DOHH2 (cell line): ENCODE results near the gene PPP1R14C.

Source experiments
- H3F3A ChIP-seq: fragments of 200-600 bp; sonication (generic), shearing (Covaris generic); 2 replicates; pipeline ENCODE4 v1.6.0; 2016; ENCODE audit warnings: antibody characterized with exemption, mild to moderate bottlenecking; ENCODE audit not compliant: control insufficient read depth, insufficient read depth
- H3K27ac ChIP-seq: fragments of 200-600 bp; sonication (generic); 2 replicates; pipeline ENCODE4 v1.5.1; 2014; ENCODE audit warnings: low read depth, mild to moderate bottlenecking, low read length, moderate library complexity
- H3K27me3 ChIP-seq: fragments of 200-600 bp; sonication (generic); 2 replicates; pipeline ENCODE4 v1.6.1; 2014; ENCODE audit warnings: mild to moderate bottlenecking, low read length, mixed read lengths; ENCODE audit not compliant: control insufficient read depth
- H3K36me3 ChIP-seq: fragments of 200-600 bp; sonication (generic); 2 replicates; pipeline ENCODE4 v1.6.1; 2014; ENCODE audit warnings: mild to moderate bottlenecking, low read length, moderate library complexity, mixed read lengths; ENCODE audit not compliant: control insufficient read depth
- H3K4me1 ChIP-seq: fragments of 200-600 bp; sonication (generic); 2 replicates; pipeline ENCODE4 v1.6.1; 2014; ENCODE audit warnings: mild to moderate bottlenecking, low read length, mixed read lengths; ENCODE audit not compliant: control insufficient read depth
- H3K4me2 ChIP-seq: fragments of 200-600 bp; sonication (generic); 2 replicates; pipeline ENCODE4 v1.6.0; 2014; ENCODE audit warnings: mild to moderate bottlenecking, low read length, moderate library complexity
- H3K4me3 ChIP-seq: fragments of 200-600 bp; sonication (generic); 2 replicates; pipeline ENCODE4 v1.5.1; 2014; ENCODE audit warnings: mild to moderate bottlenecking, low read length, mixed read lengths
- H3K79me2 ChIP-seq: fragments of 200-600 bp; sonication (generic); 2 replicates; pipeline ENCODE4 v1.6.1; 2014; ENCODE audit warnings: mild to moderate bottlenecking, low read length, mixed read lengths; ENCODE audit not compliant: control insufficient read depth
- H3K9me2 ChIP-seq: fragments of 200-600 bp; sonication (generic); replicated peaks from 2 replicates; pipeline ENCODE4 v1.6.1; 2014; ENCODE audit warnings: mild to moderate bottlenecking, low read length, mixed read lengths; ENCODE audit not compliant: control insufficient read depth
- H3K9me3 ChIP-seq: fragments of 200-600 bp; sonication (generic); 2 replicates; pipeline ENCODE4 v1.6.1; 2014; ENCODE audit warnings: antibody characterized with exemption, low read length, mixed read lengths; ENCODE audit not compliant: control insufficient read depth, insufficient read depth
- H4K20me1 ChIP-seq: fragments of 200-600 bp; sonication (generic); 2 replicates; pipeline ENCODE4 v1.6.0; 2014; ENCODE audit warnings: low read depth, mild to moderate bottlenecking, antibody characterized with exemption, low read length, moderate library complexity; ENCODE audit not compliant: control insufficient read depth, insufficient read depth
- EZH2phosphoT487 ChIP-seq: fragments of 200-600 bp; sonication (generic); IDR thresholded peaks from 2 replicates; pipeline ENCODE4 v1.6.1; 2017; ENCODE audit warnings: borderline replicate concordance, mild to moderate bottlenecking, antibody characterized with exemption, low read length, moderate library complexity, mixed read lengths
- TF ChIP-seq, protein P1 (sequence below): fragments of 200-600 bp; sonication (generic); IDR thresholded peaks from one replicate; pipeline ENCODE4 v1.5.1; 2014; ENCODE audit warnings: antibody characterized with exemption, mild to moderate bottlenecking, low read depth, low read length; ENCODE audit not compliant: poor library complexity, severe bottlenecking

PPP1R14C gene

DNA sequence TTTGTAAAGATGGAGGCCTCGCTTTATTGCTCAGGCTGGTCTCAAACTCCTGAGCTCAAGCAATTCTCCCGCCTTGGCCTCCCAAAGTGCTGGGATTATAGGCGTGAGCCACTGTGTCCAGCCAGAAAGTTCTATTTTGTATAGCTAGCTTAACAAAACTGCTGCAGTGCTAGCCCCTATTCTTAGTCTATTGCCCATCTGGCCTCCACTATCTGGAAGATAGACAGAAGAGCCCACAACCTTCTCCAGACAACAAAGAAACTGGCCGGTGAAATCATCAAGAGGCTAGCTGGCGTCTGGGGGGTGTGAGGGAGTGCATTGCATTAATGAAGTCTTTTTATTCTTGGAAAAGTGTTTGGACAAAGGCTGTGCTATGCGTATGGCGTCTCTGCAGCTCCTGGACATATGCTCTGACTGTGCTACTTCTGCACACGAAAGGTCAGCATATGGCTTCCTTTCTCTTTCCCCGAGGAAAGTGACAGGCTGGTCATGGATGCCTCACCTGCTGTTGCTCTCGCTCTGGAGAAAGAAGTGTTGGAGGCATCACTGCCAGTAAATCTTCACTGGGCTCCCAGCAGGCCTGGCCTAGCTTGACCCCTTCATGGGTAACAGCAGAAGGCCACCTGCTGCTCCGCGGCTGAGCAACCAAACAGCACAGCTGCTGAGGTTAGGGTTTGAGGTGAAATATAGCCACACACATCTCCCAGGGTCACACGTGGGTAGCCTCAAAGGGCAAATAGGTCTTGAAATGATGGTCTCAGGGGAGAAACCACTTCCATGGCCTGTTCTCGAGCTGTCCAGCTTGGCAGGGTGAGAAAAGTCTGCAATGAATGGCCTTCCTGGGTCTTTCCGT lies 130.8 kb downstream of the PPP1R14C start:
- Histone ChIP-seq H3K27me3 (no peaks in the 10 kb centered on the region), H3K9me2 (no peaks in the 10 kb centered on the region), H3K4me3 (no peak overlapping the region), H3K36me3 (no peaks in the 10 kb centered on the region), H4K20me1 (no peaks in the 10 kb centered on the region), H3K27ac (no peak overlapping the region), H3K4me1 (peaks cover 20% of the 10 kb centered on the region), H3K4me2 (peak overlapping the region; percentile 14; the same call in 1 of the 2 replicates), H3F3A (no peaks in the 10 kb centered on the region), H3K79me2 (no peaks in the 10 kb centered on the region), H3K9me3 (no peaks in the 10 kb centered on the region)
- TF ChIP-seq, protein P1, sequence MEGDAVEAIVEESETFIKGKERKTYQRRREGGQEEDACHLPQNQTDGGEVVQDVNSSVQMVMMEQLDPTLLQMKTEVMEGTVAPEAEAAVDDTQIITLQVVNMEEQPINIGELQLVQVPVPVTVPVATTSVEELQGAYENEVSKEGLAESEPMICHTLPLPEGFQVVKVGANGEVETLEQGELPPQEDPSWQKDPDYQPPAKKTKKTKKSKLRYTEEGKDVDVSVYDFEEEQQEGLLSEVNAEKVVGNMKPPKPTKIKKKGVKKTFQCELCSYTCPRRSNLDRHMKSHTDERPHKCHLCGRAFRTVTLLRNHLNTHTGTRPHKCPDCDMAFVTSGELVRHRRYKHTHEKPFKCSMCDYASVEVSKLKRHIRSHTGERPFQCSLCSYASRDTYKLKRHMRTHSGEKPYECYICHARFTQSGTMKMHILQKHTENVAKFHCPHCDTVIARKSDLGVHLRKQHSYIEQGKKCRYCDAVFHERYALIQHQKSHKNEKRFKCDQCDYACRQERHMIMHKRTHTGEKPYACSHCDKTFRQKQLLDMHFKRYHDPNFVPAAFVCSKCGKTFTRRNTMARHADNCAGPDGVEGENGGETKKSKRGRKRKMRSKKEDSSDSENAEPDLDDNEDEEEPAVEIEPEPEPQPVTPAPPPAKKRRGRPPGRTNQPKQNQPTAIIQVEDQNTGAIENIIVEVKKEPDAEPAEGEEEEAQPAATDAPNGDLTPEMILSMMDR = no peak
- TF ChIP-seq EZH2phosphoT487 = no peak

DNA sequence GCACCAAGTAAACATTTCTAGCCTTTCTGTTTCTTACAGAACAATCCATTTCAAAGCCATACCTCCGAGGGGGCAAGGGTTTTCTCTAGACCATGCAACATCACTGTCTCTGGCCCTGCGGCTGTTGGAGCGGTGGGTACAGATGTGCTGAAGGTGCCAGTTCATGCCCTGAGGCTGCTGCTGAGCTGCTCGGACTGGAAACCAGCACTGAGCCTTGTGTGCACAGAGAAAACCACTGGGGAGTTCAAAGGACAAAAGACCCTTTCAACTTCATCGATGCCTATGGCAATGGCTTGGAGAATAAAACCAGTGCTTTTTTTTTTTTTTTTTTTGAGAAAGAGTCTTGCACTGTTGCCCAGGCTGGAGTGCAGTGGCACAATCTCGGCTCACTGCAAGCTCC lies 132.6 kb downstream of the PPP1R14C start:
- Histone ChIP-seq H3K36me3 (no peaks in the 10 kb centered on the region), H3K9me2 (no peaks in the 10 kb centered on the region), H4K20me1 (no peaks in the 10 kb centered on the region), H3K4me3 (no peak overlapping the region), H3K4me2 (no peak overlapping the region), H3K27ac (no peak overlapping the region), H3K4me1 (peaks cover 37% of the 10 kb centered on the region), H3K27me3 (no peaks in the 10 kb centered on the region), H3F3A (no peaks in the 10 kb centered on the region), H3K9me3 (no peaks in the 10 kb centered on the region), H3K79me2 (no peaks in the 10 kb centered on the region)
- no peak for TF ChIP-seq EZH2phosphoT487
- TF ChIP-seq, protein P1 = no peak

DNA sequence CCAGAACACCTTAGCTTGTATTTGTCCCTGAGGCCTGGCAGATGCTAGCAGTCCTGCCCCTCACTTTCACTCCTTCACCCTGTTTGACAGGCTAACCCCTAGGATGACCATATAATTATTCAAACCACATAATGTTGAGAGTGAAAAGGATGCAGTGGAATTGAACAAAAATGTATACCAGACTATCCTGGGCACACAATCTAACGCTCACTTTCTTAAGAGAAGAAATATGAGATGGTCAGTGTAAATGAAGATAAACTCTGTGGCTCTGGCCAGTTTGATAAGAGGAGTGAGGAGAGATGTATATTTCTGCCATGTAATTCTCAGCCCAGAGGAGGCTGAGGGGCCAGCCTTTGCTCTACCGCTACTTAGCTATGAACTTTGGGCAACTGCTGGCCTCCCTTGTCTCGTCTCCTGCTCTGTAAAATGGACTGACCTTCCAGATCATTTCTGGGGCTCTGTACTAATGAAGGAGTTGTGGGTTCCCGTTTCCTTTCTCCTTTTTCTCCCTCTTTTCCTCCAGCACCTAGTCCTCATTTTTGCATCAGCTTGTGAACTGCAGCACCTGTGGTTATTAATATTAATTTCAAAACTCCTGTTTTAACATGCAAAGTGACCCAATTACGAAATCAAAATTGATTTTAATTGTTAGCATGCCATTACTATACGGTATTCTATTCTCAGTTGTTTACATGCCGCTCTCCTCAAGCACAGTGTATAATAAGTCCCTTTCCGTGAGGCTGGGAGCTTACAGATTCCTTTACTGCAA lies 133.5 kb downstream of the PPP1R14C start:
- Histone ChIP-seq H3K4me2 (no peak overlapping the region), H3F3A (no peaks in the 10 kb centered on the region), H3K4me1 (peaks cover 39% of the 10 kb centered on the region), H3K36me3 (no peaks in the 10 kb centered on the region), H3K4me3 (no peak overlapping the region), H3K27me3 (no peaks in the 10 kb centered on the region), H4K20me1 (no peaks in the 10 kb centered on the region), H3K27ac (no peak overlapping the region), H3K79me2 (no peaks in the 10 kb centered on the region), H3K9me2 (no peaks in the 10 kb centered on the region), H3K9me3 (no peaks in the 10 kb centered on the region)
- no peak for TF ChIP-seq EZH2phosphoT487
- TF ChIP-seq, protein P1 = no peak
